Endodermal cell (in vitro differentiated cells): Measurements from ENCODE around the gene CCL28. TPM values are rescaled to one million over a fixed set of nuclear protein-coding genes. Genes with fewer than 3 reads are reported as not detected.

ENCODE experiments used
- DNase-seq: peaks from one replicate; pipeline ENCODE4 v3.0.0-alpha.2; 2017
- H3K27ac ChIP-seq: 2 replicates; pipeline ENCODE4 v1.5.1; 2013; ENCODE audit warnings: mild to moderate bottlenecking, low read depth, low read length, moderate library complexity
- H3K27me3 ChIP-seq: 2 replicates; pipeline ENCODE4 v1.6.1; 2013; ENCODE audit warnings: mild to moderate bottlenecking, low read length, moderate library complexity; ENCODE audit not compliant: insufficient read depth, control insufficient read depth, poor library complexity, severe bottlenecking
- H3K36me3 ChIP-seq: 2 replicates; pipeline ENCODE4 v1.7.0; 2013; ENCODE audit warnings: mild to moderate bottlenecking, low read length, moderate library complexity; ENCODE audit not compliant: control insufficient read depth, insufficient read depth
- H3K4me1 ChIP-seq: one replicate; pipeline ENCODE4 v1.7.0; 2013; ENCODE audit warnings: low read length; ENCODE audit not compliant: control insufficient read depth, insufficient read depth
- H3K4me3 ChIP-seq: 2 replicates; pipeline ENCODE4 v1.5.1; 2013; ENCODE audit warnings: mild to moderate bottlenecking, low read length, moderate library complexity
- H3K9ac ChIP-seq: 2 replicates; pipeline ENCODE4 v1.6.1; 2013; ENCODE audit warnings: mild to moderate bottlenecking, low read length, moderate library complexity; ENCODE audit not compliant: poor library complexity, severe bottlenecking; ENCODE audit errors: extremely low read depth
- H3K9me3 ChIP-seq: 2 replicates; pipeline ENCODE4 v1.6.1; 2013; ENCODE audit warnings: mild to moderate bottlenecking, low read length, moderate library complexity; ENCODE audit not compliant: control insufficient read depth
- H3K27ac Mint-ChIP-seq: 2 replicates; pipeline ENCODE4 v1.8.0; 2020; ENCODE audit warnings: mixed read lengths
- H3K27me3 Mint-ChIP-seq: 2 replicates; pipeline ENCODE4 v1.8.0; 2021; ENCODE audit warnings: mild to moderate bottlenecking, mixed read lengths; ENCODE audit not compliant: insufficient read depth
- H3K36me3 Mint-ChIP-seq: 2 replicates; pipeline ENCODE4 v1.8.0; 2020; ENCODE audit warnings: low read depth, mixed read lengths
- H3K4me1 Mint-ChIP-seq: 2 replicates; pipeline ENCODE4 v1.8.0; 2020; ENCODE audit warnings: mixed read lengths
- H3K4me3 Mint-ChIP-seq: 2 replicates; pipeline ENCODE4 v1.8.0; 2020; ENCODE audit warnings: mild to moderate bottlenecking, moderate library complexity, mixed read lengths
- H3K9me3 Mint-ChIP-seq: 2 replicates; pipeline ENCODE4 v1.8.0; 2020; ENCODE audit warnings: mild to moderate bottlenecking, mixed read lengths
- CTCF ChIP-seq: fragments of 200-600 bp; sonication (generic); conservative IDR thresholded peaks from 2 replicates; pipeline ENCODE4 v1.5.0; 2021; ENCODE audit warnings: antibody characterized with exemption, mild to moderate bottlenecking
- WGBS, 2 experiments: methylation state at CpG; one replicate each; pipeline versions ENCODE4 v1.1.5 to v1.1.7; 2013; ENCODE audit warnings: missing lambda C conversion rate in 2 of 2, mixed read lengths in 1 of 2; ENCODE audit not compliant: insufficient coverage in 1 of 2, insufficient read length in 1 of 2; 5-methylcytosine and 5-hydroxymethylcytosine counted together
- total RNA-seq, 2 donors: library from RNA; stranded (reverse); fragmentation: NEBNext Ultra II Directional in 1 of 2; extraction: Animal tissue kit (Norgen Biotek cat#: 25700) in 1 of 2; gene quantifications; 2 replicates in 1 of 2; 3 replicates in 1 of 2; pipeline ENCODE4 v1.2.1, GENCODE V29; 2021

Gene CCL28
- total RNA-seq, 2 donors from 2014 or later: 1.7 TPM; not detected in 1

GRCh38 chr5:43420241-43420640, 8.1 kb upstream of the CCL28 start:
- no peaks in the 10 kb centered on the region for H3K27me3 ChIP-seq
- no peaks in the 10 kb centered on the region for H3K36me3 ChIP-seq
- no peaks in the 10 kb centered on the region for H3K9me3 Mint-ChIP-seq
- no peak for TF ChIP-seq CTCF
- H3K27ac ChIP-seq: no peak overlapping the region
- no peaks in the 10 kb centered on the region for H3K36me3 Mint-ChIP-seq
- no peaks in the 10 kb centered on the region for H3K27me3 Mint-ChIP-seq
- H3K4me1 Mint-ChIP-seq: peaks cover 23% of the 10 kb centered on the region
- no peaks in the 10 kb centered on the region for H3K9me3 ChIP-seq
- no peak overlapping the region for H3K4me3 Mint-ChIP-seq
- peak; percentile 64 for DNase-seq
- no peak overlapping the region for H3K9ac ChIP-seq
- H3K4me1 ChIP-seq: no peaks in the 10 kb centered on the region
- 75 to 80% methylated on average over 2 to 4 of the region's 4 CpGs for WGBS, 2 experiments
- H3K4me3 ChIP-seq: no peak overlapping the region
- H3K27ac Mint-ChIP-seq: no peak overlapping the region

- H3K9me3 Mint-ChIP-seq: no peaks in the 10 kb centered on the region
- WGBS, 2 experiments: 96 to 100% methylated on average over 2 of the region's 2 CpGs
- H3K36me3 Mint-ChIP-seq: no peaks in the 10 kb centered on the region
Measured at GRCh38 chr5:43418561-43418960, 6.4 kb upstream of the CCL28 start.

GRCh38 chr5:43416803-43417394, 4.7 kb upstream of the CCL28 start:
- H3K4me3 ChIP-seq: no peak overlapping the region
- no peak for TF ChIP-seq CTCF
- Mint-ChIP-seq H3K27ac (no peak overlapping the region), H3K9me3 (no peaks in the 10 kb centered on the region), H3K27me3 (peaks cover 2% of the 10 kb centered on the region), H3K36me3 (no peaks in the 10 kb centered on the region), H3K4me3 (no peak overlapping the region), H3K4me1 (peaks cover 20% of the 10 kb centered on the region)
- no peaks in the 10 kb centered on the region for H3K4me1 ChIP-seq
- no peak overlapping the region for H3K27ac ChIP-seq
- no peak overlapping the region for H3K9ac ChIP-seq
- H3K36me3 ChIP-seq: no peaks in the 10 kb centered on the region
- DNase-seq: no peak
- H3K27me3 ChIP-seq: no peaks in the 10 kb centered on the region
- H3K9me3 ChIP-seq: no peaks in the 10 kb centered on the region
- 83 to 88% methylated on average over 2 to 3 of the region's 3 CpGs for WGBS, 2 experiments

More at GRCh38 chr5:43418561-43418960, 6.4 kb upstream of the CCL28 start:
- Histone ChIP-seq H3K9me3 (no peaks in the 10 kb centered on the region), H3K36me3 (no peaks in the 10 kb centered on the region), H3K27me3 (no peaks in the 10 kb centered on the region), H3K4me1 (no peaks in the 10 kb centered on the region), H3K9ac (no peak overlapping the region), H3K27ac (no peak overlapping the region), H3K4me3 (no peak overlapping the region)
- Mint-ChIP-seq H3K27ac (no peak overlapping the region), H3K27me3 (no peaks in the 10 kb centered on the region), H3K4me3 (no peak overlapping the region), H3K4me1 (peaks cover 25% of the 10 kb centered on the region)
- DNase-seq: no peak
- TF ChIP-seq CTCF: no peak
